Skin epidermis (tissue), 12 donors: Measurements from ENCODE around the gene CRYBG1.
A peak's percentile ranks its signal among the peaks of the same experiment; 100 is the strongest.

ENCODE experiments used
- H3K27ac ChIP-seq, 21 experiments: fragments of 200-600 bp; sonication (generic) in 11 of 21; one replicate each; pipeline ENCODE4 v1.5.0; 2020; ENCODE audit warnings: mild to moderate bottlenecking in 3 of 21, inconsistent platforms in 2 of 21, moderate library complexity in 2 of 21
- H3K4me3 ChIP-seq, 7 experiments: fragments of 200-600 bp; sonication (generic) in 2 of 7; one replicate each; pipeline ENCODE4 v1.5.0; 2020; ENCODE audit warnings: inconsistent platforms in 2 of 7, mild to moderate bottlenecking in 2 of 7, moderate library complexity in 1 of 7

Gene CRYBG1

DNA sequence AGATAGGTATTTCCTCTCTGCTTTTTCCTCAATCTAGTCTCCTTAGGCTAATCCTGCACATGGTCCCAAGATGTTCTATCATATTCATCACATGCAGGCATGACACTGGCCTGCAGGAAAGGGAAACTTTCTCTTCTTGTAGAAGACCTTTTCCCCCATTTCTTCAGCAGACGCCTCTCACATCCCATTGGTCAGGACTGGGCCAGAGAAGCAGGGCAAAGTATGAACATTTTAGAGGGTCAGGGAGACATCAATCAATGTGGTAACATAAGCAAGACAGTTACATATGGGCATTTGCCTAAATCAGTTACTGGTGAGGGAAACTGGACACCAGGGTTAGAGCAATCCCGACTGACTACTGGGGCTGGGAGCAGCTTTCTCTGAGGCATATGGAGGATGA is 90.1 kb downstream of the CRYBG1 start:
- Histone ChIP-seq H3K4me3 (no peak overlapping the region), H3K27ac (peak overlapping the region in 9 of 21 experiments; percentile 6 to 49 (median 33))

DNA sequence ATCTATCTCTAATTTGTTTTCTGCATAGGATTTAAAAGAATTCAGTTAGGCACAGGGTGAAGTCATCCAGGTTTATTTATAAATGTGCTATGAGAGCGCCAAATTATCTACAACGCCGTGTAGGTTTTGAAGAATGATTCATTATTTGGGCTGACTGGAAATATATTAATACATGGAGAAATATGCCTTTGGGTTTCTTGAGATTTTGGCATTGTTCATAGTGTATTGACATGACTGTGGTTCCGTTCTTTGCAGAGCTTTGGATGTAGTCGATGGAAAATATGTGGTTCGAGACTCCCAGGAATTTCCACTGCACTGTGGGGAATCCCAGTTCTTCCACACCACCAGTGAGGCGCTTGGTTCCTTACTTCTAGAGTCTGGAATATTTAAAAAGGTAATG is 90.9 kb downstream of the CRYBG1 start:
- Histone ChIP-seq H3K4me3 (no peak overlapping the region), H3K27ac (peak overlapping the region in 4 of 21 experiments; percentile 6 to 47 (median 31))

DNA sequence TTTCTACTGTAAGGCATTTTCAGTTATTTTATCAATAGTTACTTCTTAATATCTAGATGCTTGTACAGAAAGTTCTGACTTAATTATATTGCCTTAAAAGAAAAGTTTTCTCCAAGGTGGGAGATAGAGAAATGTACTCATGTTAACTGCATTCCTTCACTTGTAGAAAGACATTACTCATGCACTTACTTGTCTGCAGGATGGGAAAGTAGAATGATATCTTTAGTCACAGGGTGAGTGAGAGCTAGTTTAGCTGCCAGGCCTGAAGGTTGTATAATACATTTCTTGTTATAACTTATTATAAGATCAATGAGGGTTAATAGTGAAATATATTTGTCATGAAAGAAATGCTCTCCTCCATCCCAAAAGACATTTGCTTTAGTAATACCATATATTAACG is 92.1 kb downstream of the CRYBG1 start:
- H3K4me3 ChIP-seq = no peak overlapping the region

DNA sequence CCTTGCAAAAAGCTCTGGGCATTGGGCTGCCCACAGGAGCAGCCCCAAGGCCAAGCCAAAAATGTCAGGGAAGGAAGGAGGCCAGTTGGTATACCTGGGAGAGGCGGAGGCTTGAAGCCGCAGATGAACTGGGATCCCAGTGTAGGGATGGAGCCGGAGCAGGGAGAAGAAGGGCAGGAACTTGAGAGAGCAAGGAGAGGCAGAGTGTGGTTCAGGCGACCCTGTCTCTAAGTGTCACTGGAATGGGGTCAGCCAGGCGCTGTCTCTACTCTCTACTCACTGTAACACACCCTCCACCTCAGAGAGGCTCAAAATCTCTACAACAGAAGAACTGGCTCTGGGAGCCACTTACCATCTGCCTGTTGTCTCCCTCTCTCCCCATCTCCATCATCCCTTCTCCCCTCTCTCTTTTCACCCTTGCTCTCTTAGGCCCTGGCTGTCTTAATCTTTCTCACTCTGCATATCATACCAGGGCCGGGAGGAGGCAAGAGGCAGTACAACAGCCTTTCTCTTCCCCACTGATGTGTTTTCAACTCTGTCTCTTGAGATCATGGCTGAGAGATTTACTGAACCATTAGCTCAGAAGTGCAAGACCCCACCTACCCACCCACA is 93.3 kb downstream of the CRYBG1 start:
- H3K27ac ChIP-seq = no peak overlapping the region

More for the DNA sequence above, 92.1 kb downstream of the CRYBG1 start:
- no peak overlapping the region for H3K27ac ChIP-seq

DNA sequence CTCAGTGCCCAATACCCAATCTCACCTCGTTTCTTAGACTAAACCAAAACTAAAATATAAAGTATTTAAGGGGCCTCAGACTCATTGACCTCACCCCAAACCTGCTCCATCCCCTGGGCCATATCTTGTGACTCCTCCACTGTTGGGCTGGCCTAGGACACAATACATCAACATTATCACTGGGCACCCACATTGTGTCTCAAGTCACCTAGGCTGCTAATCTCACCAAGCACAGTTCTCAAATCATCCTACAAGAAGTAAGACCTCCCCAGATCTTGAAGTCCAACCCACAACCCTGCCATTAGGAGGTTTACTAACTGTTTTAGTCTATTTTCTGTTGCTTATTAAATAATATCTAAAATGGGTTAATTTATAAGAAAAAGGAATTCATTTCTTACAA is 96.2 kb downstream of the CRYBG1 start:
- Histone ChIP-seq H3K4me3 (no peak overlapping the region), H3K27ac (no peak overlapping the region)

More for the DNA sequence above, 93.3 kb downstream of the CRYBG1 start:
- no peak overlapping the region for H3K4me3 ChIP-seq

DNA sequence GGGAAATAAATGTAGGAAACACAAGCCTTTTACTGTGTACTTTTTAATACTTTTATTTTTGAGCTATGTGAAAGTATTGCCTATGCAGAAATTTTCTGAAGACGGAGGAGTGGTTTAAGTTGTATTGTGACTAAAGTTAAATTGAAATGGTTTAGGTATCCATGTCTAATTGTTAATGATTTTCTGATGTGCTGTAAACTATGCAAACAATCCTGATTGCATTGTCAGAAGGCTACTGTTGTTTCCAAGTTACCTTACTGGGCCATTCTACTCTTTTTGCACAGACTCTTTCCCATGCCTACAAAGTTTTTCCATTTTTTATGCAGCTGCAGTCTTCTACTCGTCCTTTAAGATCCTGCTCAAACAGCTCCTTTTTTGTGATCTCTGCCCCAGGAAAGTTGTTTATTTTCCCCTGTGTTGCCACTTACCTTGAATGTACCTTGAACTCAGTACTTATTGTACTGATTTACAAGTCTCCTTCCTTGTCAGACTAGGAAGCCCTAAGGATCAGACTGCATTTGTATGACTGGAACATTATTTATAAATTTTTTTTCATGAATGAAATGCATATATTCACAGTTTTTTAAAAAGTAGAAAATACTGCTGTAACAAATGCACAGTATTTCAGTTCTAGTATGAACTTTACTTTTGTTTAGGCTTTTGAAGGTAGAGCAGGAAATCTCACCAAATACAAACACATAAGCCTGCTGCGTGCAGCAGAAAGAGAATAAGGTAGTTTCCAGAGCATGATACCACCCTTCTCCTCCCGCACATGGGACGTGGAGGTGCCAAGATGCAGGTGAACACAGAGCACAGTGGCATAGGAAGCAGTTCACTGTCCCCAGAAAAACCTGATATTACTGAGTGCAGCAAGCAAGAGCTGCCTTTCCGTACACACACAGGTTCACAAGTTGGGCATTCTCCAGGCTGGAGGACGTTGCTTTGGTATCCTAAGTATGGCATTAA is 97.8 kb downstream of the CRYBG1 start:
- Histone ChIP-seq H3K4me3 (no peak overlapping the region), H3K27ac (no peak overlapping the region)

DNA sequence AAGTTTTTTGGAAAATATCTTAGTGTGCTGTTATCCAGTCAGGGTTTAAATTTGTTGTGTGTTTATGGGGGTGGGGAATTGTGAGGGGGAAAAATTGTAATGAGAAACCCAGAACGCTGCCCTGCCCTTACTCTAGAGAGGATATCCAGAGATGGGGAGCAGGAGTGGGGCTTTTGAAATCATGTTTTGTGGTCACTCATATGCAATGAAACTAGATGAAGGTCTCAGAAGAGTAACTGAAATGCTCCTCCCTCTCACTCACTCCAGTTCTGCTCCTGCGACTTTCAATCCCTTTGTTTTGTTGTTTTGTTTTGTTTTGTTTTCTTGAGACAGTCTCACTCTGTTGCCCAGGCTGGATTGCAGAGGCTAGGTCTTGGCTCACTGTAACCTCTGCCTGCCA is 100.0 kb downstream of the CRYBG1 start:
- H3K4me3 ChIP-seq = no peak overlapping the region

DNA sequence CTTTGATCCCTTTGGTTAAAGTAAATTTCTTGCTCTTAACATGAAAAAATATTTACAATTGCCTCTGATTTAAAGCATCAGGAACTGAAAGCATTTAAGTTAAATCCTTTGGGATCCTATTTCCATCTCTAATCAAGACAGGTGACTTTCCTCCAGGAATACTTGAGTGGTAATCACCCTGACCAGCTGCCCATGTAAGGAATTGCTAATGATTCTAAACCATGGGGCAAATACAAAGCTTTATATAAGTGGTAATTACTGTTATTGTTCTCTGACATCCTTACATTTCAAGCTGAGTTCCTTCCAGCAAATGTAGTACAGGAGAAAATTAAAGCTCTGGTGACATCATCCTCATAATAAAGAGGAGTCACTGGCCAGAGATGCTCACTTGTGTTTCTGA is 100.6 kb downstream of the CRYBG1 start:
- no peak overlapping the region for H3K27ac ChIP-seq

More for the DNA sequence above, 100.0 kb downstream of the CRYBG1 start:
- no peak overlapping the region for H3K27ac ChIP-seq

DNA sequence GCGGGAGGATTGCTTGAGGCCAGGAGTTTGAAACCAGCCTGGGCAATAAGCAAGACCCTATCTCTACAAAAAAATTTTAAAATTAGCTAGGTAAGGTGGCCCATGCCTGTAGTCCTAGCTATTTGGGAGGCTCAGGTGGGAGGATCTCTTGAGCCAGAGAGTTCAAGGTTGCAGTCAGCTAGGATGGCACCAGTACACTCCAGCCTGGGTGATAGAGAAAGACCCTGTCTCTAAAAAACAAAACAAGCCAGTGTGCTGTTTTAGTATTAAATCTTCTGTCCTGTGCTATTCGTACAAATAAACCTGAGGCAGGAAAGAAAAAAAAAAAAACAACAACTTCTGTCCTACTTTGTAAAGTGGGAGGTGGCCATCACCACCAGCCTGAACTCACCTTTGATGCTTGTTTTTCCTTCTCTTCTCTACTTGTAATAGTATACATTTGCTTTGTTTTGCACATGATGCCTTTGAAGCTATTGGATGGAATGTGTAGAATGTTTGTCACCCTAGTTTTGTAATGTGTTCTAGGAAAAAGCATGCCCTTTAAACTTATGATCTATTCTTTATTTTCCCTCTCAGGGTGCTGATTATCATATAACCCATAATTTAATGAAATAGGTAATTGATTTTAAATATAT is 102.5 kb downstream of the CRYBG1 start:
- Histone ChIP-seq H3K4me3 (no peak overlapping the region), H3K27ac (no peak overlapping the region)

More for the DNA sequence above, 100.6 kb downstream of the CRYBG1 start:
- H3K4me3 ChIP-seq = no peak overlapping the region

DNA sequence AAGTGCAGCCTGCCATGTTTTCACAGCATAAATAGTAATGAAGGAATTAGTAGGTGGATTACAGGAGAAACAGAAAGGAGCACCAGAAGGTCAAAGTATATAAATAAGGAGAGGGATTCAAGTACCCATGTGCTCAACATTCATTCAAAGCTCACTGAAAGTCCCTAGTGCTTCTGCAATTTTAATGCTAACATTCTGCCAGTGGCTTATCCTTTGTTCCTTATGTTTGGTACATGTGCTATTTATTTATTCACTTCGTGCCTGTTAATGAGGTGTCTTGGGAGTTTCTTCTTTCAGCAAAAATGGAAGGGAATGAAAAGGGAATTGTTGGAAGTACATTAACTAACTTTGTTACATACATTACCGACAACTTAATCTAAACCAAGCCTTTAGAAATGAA is 105.7 kb downstream of the CRYBG1 start:
- Histone ChIP-seq H3K27ac (no peak overlapping the region), H3K4me3 (no peak overlapping the region)

DNA sequence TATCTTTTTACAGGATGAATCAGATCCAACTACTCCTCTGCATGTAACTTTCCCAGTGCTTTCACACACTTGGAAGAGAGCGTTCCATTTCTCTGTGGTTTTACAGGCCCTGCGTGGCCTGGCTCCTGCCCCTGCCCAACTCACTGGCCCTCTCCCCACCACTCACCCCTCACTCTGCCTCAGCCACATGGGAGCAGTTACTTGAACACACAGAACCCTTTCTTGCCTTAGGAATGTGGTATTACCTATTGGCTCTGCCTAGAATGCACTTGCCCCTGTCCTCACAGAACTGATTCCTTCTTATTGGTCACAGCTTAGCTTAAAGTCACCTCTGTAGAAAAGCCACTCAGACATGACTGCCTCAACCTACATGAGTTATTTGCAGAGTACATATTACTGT is 108.4 kb downstream of the CRYBG1 start:
- no peak overlapping the region for H3K4me3 ChIP-seq
- no peak overlapping the region for H3K27ac ChIP-seq

DNA sequence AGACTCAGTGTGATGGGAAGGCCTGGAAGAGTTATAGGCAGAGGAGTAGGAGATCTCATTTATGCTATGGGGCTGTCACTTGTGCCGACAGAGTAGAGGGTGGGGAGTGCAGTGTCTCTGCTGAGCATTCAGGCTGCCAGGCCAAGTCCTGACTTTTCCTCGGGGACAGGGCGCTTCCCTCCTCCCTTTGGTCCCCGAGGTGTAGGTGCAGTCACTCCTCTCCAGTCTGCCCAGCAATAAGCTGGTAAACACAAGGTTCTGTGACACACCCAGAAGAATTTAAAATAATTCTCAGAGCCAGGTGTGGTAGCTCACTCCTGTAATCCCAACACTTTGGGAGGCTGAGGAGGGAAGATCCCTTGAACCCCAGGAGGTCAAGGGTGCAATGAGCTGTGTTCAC is 109.4 kb downstream of the CRYBG1 start:
- Histone ChIP-seq H3K27ac (no peak overlapping the region), H3K4me3 (no peak overlapping the region)

DNA sequence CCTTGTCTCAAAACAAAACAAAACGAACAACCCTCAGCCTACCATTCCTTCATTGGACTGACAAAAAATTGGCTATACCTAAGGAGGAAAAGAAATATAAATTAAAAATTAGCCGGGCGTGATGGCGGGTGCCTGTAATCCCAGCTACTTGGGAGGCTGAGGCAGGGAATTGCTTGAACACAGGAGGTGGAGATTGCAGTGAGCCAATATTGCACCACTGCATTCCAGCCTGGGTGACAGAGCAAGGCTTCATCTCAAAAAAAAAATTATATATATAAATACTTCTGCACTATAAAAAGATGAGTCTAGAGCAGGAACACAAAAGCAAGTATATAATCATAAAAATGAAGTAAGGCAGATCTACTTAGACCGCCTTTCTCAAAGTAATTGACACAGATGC is 109.8 kb downstream of the CRYBG1 start:
- Histone ChIP-seq H3K27ac (no peak overlapping the region), H3K4me3 (no peak overlapping the region)

DNA sequence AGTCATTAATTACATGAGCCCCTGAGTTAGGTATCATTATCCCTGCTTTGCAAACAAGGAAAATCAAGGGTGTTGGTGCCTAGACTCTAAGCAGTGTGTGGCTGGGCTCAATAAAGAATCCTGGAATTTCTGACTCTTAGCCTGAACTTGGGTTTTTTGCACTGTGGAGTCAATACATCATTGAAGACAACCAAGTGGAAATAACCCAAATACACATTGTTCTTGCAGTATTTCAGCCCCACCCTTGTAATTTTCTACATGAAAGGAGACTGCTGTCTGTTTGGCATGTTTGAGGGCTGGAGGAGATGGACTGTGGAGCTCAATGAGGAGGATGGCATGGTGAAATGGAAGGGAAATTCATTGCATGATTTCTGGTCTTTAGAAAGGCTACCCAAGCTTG is 110.3 kb downstream of the CRYBG1 start:
- Histone ChIP-seq H3K4me3 (no peak overlapping the region), H3K27ac (no peak overlapping the region)

DNA sequence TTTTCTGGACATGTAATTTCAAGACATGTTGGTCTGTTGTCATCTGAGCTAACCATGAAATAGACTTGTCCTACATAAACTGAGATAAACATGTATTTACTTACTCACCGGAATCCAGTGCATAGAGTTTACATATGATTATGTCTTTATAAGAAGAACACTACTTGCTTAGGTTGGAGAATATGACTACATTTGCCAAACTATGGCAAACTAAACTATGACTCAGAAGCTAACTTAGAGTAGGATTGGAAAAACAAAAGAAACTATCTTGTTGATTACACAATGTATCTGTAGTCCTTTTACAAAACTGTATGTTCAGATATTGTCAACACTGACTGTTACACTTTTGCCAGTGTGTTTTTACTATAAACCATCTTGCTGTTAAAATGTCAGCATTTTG is 113.3 kb downstream of the CRYBG1 start:
- Histone ChIP-seq H3K4me3 (no peak overlapping the region), H3K27ac (no peak overlapping the region)

DNA sequence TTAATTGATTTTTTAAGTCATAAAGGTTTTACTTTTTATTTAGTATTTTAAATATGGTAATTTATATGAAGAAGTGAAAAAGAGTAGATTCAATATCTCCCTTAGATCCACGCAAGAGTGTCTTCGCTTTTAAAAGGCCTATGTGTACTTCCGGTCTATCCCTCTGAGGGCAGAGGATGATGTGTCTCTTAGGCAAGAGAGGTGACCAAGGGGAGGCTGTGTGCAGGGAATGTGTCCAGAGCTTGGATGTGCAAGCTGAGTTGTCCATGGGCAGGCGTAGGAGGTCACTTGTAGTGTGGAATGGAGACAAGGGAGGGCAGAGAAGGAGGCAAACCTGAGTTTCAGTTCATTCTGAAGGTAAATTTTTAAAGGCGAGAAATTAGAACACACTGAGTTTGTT is 113.9 kb downstream of the CRYBG1 start:
- H3K27ac ChIP-seq = no peak overlapping the region
- H3K4me3 ChIP-seq = no peak overlapping the region

DNA sequence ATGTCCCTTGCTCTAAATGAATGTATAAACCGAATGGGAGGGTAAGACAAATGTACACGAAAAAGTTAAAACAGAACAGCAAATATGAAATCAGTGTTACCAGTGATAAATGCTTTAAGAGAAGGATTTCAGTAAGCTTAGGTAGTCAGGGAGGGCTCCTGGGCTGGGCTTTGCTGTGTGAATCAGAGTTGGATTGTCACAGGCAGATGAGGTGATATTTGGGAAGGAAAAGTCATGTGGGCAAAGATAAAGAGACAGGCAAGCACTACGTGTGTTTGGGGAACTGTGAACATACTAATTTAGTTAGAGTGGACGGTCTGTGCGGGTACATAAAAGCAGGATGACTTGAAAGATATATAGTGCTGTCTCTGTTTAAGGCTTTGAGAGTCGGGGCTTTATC is 114.8 kb downstream of the CRYBG1 start:
- Histone ChIP-seq H3K4me3 (no peak overlapping the region), H3K27ac (no peak overlapping the region)

DNA sequence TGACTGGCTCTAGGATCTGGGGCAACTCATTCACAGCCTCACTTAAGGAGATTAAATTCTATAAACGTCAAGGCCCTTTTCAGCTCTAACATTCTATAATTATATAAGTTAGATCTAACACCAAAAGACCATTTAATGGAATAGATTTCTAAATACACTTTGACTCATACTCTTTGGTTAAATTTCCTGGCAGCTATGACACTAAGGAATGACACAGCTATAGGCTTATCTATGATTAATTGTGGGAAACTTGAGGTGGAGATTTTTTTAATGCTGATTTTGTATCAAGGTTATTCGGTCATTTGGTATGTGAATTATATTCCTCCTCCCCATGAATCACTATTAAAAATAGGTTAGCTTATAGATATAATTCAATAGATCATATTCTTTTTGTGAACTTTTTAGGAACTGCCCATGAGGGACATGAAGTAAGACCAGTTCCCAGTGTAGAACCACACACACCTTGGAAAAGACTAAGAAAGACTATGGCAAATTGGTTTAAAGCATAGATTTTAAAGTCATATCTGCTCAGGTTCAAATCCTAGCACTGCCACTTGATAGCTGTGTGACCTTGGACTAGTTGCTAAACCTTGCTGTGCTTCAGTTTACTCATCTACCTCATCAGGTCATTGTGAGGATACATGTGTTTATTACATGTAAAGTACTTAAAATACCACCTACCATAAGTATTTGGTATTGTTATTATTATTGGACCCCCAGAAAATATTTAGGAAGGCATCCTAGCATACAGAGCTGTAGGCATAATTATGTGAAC is 116.0 kb downstream of the CRYBG1 start:
- H3K27ac ChIP-seq = no peak overlapping the region
- no peak overlapping the region for H3K4me3 ChIP-seq

DNA sequence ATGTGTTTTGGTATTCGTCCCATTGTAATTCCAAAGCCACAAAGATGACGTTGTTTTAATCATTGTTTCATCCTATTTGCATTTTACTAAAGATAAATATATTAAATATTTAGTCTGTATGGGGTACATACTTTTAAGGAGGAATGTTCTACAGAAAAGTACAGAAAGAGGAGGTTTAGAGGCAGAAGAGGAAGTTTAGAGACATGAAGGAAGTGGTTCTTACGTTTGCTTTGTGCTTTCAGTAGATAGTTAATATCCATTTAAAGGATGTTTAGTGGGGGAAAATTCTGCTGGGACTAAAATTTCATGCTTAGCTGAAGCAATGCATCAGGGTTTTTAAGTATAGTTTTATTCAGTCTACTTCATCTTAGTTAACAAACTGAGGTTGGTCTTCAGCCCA is 116.6 kb downstream of the CRYBG1 start:
- no peak overlapping the region for H3K27ac ChIP-seq
- H3K4me3 ChIP-seq = no peak overlapping the region

DNA sequence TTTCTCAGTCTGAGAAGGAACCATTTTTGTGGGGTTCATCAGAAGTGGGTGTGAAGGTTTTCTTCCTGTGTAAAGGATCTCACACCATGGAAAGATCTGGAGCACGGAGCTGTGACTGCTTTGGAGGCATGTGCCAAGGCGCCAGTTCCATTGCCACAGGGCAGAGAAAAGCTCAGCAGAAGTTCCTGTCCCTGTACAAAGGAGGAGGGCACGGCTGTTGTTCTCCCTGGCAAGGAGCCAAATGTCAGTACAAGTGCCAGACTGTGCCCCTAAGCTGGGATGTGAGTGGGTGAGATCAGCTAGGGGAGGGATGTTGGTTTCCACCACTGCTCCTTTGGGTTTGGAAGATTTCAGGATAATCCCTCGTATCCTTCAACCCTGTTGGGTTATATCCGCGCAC is 117.3 kb downstream of the CRYBG1 start:
- H3K27ac ChIP-seq = no peak overlapping the region

More for the DNA sequence above, 117.3 kb downstream of the CRYBG1 start:
- H3K4me3 ChIP-seq = no peak overlapping the region
